HG02943 (cell line): Measurements from ENCODE around the gene FBXL15.

ENCODE experiments used
- ATAC-seq: cut with Tn5 transposase; IDR thresholded peaks from one replicate; pipeline ENCODE4 v1.9.1; 2021; ENCODE audit warnings: mild to moderate bottlenecking, low read depth, moderate library complexity; ENCODE audit not compliant: unreplicated experiment

FBXL15 gene

DNA sequence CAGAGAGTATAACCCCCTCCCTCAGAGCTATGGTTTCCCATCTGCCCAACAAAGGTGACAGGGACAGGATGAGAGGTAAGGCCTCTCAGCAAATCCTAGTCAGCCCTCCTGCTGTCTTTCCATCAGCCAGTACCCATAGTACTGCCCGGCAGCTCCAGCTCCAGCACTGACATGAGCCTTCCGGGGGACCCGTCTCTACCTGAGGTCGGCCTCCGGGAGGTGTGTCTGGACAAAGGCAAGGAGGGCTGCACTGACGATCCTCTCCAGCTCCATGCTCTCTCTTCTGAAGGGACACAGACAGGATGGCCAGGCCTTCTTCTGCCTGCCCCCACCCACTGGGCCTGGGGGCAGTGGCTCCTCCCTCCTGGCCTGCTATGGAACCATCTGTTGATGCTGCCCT, 4.3 kb downstream of the FBXL15 start:
- ATAC-seq, result no peak

DNA sequence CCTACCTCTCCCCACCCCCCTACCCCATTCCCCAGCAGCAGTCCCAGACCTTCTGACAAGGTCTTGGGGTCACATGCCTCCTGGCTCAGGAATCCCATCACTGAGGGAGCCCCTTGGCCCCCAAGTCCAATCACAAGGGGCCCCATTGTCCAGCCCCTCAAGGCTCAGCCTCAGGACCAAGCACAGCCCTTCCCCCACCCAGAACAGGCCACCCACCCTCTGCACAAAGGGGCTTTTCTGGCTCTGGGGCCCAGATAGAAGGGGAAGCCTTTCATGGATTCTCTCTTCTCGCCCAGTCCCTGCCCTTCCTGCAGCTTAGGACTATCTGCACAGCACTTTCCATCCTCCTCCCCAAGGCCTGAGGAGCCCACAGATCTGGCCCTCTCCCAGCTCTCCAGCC, 4.8 kb downstream of the FBXL15 start:
- no peak for ATAC-seq

DNA sequence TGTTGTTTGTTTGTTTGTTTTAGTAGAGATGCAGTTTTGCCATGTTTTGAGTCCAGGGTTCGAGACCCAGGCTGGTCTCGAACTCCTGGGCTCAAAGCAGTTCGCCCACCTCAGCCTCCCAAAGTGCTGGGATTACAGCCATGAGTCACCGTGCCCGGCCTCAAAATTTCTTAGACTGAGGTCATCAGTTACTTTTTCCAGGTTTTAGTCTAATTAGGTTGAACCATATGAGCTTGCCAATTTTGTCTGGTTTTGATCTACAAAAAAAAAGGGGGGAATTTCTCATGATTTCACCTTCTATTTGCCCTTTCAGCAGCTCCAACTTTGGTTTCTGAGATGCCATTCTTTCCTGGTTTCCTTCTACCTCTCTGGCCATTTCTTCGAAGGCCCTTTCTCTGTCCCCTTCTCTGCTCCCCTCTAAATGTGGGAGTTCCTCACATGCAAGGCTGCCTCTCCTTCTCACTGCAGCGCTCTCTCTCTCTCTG, 6.2 kb downstream of the FBXL15 start:
- ATAC-seq, result no peak

DNA sequence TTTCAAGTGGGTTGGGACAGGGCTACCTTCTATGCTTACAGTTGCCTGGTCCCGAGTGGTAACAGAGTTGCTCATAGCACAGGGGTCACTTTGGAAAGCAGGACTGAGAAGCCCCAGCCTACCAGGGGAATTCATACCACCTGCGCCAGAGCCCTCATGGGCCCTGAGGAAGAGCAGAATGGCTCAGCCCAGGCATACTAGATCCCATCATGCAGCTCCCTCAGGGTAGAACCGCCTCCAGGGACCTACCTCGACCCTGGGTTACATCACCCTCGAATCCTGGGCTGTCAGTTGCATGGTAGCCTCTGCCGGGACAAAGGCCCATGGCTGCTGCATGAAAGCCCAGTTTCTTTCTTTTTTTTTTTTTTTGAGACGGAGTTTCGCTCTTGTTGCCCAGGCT, 8.8 kb downstream of the FBXL15 start:
- ATAC-seq, result no peak

DNA sequence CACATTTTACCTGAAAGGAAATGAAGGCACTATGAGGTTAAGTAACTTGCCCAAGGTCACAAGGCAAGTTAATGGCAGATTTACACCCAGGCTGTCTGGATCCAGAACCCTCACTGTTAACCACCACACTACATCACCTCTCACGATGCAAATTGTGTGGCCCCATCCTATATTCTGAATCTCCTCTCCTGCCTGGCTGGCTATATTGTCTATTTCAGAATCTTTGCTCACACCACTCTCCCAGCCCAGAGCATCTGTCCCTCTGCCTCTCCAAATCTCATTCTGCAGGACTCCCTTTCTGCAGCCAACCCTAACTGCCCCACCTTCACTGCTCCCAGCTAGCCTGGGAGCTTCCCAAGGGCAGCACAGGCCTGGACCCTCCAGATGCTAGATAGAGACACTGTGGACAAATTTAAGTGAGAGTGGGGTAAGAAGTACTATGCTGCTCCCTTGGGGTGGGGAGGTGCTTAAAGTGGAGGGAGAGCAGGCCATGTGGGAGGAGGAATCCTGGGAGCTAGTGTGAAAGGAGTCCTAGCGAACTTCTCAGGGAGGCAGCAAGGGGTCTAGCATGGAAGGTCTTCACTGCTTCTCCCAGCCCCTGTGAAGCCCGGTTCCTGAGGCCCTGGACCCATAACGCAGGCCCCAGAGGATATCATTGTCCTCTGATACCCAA, 11.0 kb downstream of the FBXL15 start:
- ATAC-seq, result no peak

DNA sequence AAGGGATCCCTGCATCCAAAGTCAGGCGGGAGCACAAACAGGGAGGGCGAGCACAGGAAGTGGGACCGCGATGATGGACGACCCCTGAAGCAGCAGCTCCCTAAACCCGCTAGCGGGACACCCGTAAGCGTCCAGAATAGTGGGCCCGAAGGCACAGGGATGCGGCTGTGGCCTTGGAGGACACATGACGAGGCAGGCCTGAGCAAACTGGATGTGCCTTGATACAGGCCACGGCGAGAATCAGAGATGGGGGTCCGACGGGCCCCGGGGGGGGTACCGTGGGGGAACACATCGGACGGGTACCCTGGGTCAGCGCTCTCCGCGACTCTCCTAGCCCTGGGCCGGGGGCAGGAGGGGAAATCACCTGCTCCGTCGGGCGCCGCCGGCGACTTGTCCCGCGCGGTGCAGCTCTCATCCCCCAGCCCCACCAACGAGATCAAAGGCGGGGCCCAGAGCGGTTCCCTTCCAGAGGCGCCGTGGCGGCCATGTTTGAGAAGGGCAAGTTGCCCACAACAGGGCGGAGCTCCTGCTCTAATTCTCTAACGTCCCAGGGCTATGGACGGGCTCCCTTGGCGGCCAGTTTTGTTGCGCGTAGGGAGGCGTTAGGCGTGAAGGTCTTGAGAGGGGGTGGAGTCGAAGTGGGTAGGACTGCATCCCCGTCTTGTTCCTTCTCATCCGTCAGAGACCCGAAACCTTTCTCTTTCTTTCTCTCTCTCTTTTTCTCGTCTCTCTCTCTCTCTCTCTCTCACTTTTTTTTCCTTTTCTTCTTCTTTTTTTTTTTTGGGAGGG, 11.7 kb downstream of the FBXL15 start, which contains the start of gene CUEDC2:
CUEDC2 (minus strand) TSS at position 413 of the 789 bp plus-strand sequence. CDS start 7,386 bp downstream, outside the sequence.
- peak; percentile 83 for ATAC-seq

DNA sequence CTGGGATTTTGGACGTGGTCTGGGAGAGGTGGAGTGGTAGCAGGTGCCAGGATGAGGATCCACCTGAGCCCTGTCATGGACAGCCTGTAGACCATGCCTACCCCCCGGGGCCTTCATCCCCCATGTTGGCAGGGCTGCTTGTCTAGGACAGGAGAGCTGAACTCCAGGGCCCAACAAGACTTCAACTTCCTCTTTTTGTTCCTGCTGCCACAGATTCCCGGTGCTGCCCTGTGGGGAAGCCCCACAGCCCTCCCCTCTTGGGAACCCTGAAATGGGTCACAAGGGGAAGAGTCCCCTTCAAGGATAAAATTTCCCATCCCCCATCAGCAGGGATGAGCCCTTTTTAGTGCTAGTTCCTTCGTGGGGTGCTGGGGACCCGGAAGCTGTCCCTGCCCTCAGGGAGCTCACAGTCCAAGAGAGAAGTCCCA, 13.0 kb downstream of the FBXL15 start:
- ATAC-seq, result no peak

DNA sequence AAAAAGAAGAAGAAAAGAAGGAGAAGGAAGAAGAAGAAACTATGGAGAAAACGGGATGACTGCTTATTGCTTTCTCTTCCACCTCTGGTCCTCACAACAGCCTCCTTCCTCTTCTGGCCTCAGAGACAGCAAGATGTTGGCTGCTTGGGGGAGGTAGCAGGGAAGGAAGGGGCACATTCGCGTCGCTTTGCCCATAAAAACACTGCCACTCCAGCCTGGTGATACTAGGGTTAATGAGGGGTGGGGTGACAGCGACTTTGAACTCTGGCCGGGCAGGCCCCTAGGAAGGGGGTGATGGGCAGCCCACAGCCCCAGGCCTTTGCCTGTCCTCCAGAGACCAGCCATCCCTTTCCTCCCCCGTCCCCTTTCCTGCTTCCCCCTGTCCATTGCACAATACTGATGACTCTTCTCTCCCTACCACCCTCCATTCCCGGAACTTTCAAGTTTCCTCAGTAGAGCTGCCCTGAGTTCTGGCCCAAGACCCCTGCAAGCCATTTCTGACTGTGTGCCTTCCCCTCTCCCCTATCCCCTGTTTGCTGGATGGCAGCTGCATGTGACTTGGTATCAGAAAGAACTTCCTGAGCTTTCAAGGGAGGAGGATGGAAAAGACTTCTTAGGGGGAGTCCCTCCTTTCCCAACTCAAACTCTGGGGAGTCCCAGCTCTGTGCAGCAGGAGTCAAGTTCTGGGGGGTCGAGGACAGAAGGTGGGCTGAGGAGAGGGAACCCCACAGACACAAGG, 13.9 kb downstream of the FBXL15 start:
- ATAC-seq, result no peak

DNA sequence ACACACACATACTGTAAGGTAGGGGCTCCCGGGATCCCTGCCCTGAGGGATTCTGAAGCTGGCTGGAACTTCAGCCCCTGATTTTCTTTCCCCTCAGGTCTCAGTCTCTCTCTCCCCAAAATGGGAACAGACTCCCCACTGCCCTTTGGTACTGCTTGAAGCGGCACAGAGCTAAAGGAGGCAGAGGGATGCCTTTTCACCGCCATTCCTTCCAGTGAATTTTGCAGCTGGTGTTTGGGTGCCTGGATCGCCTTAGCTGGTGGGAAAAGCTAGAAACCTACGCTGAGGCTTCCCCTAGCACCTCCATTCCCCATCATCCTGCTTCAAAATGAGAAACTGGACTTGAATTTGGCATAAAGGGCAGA, 14.5 kb downstream of the FBXL15 start:
- ATAC-seq, result no peak

DNA sequence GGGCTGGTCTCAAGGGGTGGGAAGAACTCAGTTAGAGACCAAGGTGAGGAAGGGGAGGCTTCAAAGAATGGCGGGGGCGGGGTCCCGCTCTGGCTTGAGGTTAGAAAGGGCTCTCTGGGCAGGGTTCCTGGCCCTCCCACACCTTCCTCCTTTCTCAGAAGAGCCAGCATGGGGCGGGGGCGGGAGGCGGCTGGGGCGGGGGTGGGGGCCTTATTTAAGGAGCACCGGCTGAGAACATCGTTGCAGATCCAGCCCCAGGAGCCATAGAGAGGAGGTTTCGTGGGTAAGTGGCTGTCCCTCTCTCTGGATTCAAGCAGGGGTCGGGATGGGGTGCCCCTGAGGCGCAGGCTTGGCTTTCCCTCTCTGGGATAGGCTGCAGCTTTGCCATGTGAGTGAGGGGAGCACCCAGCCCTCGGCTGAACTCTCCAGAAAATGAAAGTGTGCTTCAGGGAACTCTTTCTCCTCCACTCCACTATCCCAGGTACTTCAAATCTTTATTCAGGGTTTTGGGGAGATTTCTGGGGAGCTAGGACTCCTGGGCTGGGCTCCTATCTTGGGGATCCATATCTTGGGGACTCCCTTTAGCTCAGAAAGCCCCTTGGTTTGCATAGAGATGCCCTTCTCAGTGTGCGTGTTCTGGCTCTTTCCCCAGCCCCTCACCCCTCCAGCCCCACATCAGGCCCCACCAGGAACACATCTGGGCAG, 15.0 kb downstream of the FBXL15 start:
- no peak for ATAC-seq

DNA sequence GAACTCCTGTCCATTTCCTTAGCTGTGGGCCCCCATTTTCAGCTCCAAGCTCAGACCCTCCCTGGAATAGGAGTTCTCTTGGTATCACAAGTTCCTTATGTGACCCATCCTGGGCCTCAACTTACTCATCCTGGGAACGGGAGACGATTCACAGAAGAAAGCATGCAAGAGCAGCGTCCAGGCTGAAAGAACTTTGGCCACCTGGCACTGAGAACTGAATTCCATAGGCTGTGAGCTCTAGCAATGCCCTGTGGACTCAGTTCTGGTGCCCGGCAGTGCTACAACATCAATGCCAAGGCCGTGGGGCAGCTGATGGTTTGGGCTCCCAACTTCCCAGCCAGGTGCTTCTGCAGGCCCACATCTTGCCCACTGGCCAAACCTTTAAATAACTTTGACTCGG, 15.7 kb downstream of the FBXL15 start:
- no peak for ATAC-seq

DNA sequence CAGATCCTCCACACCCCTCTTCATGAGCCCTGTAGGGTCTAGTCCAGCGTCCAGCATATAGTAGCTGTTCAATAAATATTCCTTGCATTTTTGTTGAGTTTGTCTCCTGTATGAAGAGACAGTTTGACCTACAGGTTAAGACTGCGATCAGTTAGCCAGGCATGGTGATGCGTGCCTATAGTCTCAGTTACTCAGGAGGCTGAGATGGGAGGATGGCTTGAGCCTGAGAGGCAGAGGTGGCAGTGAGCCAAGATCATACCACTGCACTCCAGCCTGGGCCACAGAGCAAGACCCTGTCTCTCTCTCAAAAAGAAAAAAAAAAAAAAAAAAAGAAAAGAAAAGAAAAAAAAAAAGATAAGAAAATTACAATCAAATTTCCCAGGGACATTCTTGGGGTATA, 16.9 kb downstream of the FBXL15 start:
- no peak for ATAC-seq

DNA sequence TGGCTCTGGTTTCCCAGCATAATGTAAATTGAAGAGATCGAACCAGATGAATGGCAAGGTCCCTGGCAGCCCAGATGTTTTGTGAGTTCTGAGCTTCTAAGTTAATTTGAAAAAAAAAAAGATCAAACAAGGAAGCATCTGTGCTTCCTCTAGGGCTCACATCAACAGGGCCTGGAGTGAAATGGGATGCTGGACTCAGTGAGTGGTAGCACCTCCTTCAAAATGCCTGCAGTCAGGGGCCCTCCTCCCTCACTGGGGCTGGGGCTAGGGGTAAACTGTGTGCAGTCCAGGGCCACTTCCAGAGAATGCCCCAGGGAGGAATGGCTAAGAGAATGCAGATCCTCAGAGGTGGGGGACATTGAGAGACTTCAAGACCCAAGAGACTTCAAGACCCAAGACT, 17.7 kb downstream of the FBXL15 start:
- ATAC-seq, result no peak

DNA sequence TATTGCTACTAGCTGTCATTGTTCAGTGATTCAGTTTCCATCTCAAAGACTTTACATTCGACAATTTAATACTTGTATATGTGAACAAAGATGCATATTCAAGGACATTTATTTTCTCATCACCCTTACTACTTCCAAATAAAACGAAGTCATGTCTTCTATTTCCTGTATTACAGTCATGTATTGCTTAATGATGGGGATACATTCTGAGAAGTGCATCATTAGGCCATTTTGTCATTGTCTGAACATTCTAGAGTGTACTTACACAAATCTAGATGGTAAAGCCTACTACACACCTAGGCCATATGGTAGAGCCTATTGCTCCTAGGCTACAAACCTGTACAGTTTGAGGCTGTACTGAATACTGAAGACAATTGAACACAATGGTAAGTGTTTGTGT, 24.2 kb downstream of the FBXL15 start:
- ATAC-seq, result no peak

DNA sequence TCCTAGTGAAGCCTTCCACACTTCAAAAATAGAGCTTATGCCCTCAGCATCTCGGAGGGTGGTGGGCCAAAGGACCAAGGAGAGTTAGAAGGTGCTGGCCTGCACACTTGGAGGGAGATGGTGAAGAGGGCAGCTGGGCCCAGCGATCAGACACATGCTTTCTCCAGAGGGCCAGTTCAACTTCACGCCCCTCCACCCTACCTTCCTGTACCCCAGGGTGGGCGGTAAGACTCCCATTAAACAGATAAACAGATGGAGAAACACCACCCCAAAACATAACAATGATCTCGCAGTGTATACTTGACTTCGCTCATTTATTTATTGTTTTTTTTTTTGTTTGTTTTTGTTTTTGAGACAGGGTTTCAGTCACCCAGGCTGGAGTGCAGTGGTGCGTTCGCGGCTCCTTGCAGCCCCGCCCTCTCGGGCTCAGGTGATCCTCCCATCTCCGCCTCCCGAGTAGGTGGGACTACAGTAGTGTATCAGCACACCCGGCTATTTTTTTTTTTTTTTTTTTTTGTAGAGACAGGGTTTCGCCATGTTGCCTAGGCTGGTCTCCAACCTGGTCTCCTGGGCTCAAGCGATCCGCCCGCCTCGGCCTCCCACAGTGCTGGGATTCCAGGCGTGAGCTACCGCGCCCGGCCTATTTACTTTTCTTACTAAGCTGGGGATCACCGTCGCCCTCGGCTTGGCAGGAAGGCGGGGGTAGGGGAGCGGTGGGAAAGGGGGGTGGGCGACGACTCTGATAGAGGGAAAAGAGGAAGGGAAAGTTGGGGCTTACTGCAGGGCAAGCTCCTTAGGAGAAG, 28.9 kb downstream of the FBXL15 start:
- no peak for ATAC-seq

DNA sequence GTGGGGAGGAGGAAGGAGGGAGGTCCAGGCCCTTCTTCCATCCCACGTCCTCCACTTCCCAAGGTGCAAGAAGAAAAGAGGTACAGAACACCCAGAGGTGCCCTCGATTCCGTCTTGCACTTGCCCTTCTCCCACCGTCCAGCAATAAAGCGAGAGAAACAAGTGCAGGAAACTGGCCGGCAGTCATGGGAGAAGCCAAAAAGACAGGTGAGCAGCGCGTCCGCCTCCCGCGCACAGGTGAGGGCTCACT, 29.4 kb downstream of the FBXL15 start:
- no peak for ATAC-seq

DNA sequence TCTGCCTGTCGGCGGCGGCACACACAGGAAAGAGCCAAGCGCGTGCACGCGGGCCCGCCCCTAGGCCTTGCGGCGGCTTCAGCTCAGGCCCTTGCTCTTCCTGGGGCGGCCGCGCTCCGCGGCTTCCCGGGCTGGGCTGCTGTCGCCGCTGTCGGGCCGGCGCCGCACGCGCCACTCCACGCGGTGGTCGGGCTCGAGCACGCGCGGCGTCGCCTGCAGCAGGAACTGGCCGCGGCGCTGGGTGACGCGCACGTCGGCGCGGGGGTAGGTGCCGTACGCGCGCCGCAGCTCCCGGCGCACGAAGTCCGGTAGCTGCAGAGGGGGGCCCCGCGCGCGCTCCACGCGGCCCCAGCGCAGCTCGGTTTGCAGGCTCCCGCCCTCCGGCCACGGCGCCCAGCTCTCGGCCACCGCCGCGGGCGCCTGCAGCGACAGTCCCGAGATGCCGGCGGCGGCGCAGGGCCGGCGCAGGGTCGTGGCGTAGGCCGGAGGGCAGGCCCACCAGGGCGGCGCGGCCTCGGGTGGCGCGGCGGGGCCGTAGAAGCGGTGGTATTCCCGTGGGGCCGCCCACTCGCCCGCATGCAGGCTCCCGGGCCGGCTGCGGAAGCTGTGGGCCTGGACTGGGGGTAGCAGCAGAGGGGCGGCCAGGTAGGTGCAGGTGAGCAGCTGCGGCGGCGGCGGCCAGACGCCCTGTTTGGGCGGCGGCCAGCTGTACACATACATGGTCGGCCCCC, 29.9 kb downstream of the FBXL15 start:
- ATAC-seq, result peak; percentile 55

DNA sequence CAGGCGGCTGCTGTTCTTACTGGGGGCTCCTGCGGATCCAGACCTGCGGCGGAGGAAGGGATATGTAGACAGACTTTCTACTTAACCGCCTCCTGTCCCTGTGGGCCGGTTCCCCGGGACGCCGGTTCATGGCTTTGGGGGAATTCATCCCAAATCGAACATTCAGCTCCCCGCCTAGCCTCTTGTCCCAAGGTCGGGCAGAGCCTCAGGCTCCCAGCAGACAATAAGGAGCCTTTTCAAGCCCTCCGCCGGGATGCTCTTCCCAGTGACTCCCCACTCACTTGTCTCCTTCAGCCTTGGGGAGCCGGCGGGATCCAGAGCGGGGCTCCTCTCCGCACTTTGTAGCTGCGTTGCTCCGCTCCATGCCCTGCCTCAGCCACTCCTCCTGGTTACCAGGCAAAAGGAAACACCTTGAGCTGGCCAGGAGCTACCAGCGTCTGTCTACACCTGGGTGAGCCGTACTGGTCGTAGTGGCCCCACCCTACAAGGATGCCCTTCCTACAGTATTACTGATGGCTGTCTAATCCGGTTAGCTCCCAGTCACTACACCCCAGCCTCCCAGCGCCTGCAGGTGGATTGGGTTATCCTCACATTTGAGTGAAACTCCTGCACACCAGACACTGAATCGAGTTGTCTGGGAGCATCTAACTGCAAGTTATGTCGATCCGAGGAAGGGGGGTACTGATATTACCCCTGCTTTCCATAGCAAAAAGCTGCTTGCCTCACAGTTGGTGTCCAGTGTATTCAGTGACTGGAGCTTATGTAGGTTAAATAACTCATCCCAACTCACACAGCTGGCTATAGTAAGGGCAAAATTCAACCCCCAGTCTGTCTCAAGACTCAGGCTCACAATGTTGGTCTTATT, 30.7 kb downstream of the FBXL15 start, which contains the start of gene C10orf95:
C10orf95 (minus strand) TSS at position 439 of the 865 bp plus-strand sequence. CDS start 450 bp downstream, outside the sequence.
- no peak for ATAC-seq
